ENCODE measurements around the gene TREH.
"Not testable (repeated sequence)": the region's sequence is repeated elsewhere in the genome, so short reads cannot be mapped to it uniquely, and the experiment has no call there.

The TREH gene

GRCh38 chr11:118622376-118623268 lies 56.8 kb downstream of the TREH start:
- Mint-ChIP-seq H3K27ac (peak overlapping the region in 1 of 2 donors; percentile 23), H3K9me3 (no peaks in the 10 kb centered on the region), H3K4me3 (no peak overlapping the region), H3K4me1 (peaks cover 18% of the 10 kb centered on the region), H3K27me3 (peaks cover 27% of the 10 kb centered on the region)
- DNase-seq (no peak), ATAC-seq (no peak)

GRCh38 chr11:118621784-118622375 lies 57.6 kb downstream of the TREH start:
- Mint-ChIP-seq H3K4me1 (peaks cover 18% of the 10 kb centered on the region), H3K27me3 (peaks cover 27% of the 10 kb centered on the region), H3K9me3 (no peaks in the 10 kb centered on the region), H3K4me3 (peak overlapping the region; percentile 28 to 72), H3K27ac (peak overlapping the region in 1 of 2 donors; percentile 34)
- DNase-seq, result no peak
- ATAC-seq, result no peak

- Mint-ChIP-seq H3K9me3 (no peaks in the 10 kb centered on the region), H3K27ac (peak overlapping the region in 1 of 2 donors; percentile 34), H3K4me3 (peak overlapping the region; percentile 62 to 72), H3K4me1 (peaks cover 18% of the 10 kb centered on the region), H3K27me3 (peaks cover 27% of the 10 kb centered on the region)
- peak; percentile 52 for ATAC-seq
- no peak for DNase-seq
Observed at GRCh38 chr11:118621071-118621783, 58.2 kb downstream of the TREH start.

DNA sequence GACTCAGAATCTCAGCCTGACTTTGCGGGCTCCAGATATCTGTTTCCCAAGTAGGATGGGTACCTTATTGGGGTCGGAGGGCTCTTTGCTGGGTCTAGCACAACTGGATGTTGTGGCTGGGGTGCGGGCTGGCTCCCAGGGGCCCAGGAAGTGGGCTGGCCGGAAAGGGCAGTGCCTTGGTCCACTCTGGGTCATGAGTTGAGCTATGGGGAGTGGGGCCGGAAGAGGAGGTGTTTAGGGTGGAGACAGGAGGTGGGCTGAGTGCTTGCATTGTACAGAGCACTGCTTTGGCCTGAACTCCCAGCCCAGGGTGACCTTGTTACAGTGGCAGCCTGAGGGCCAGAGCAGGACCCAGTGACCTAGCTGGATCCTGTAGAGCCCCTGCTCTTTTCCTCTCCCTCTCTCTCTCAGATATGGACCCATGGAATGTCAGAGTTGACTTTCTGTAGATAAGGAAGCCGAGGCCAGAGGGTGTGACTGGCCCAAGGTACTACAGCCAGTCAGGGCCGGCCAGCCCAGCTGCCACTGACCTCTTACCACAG lies 58.9 kb downstream of the TREH start:
- Mint-ChIP-seq H3K9me3 (no peaks in the 10 kb centered on the region), H3K4me3 (peak overlapping the region; percentile 62 to 72), H3K27me3 (peaks cover 27% of the 10 kb centered on the region), H3K4me1 (peaks cover 18% of the 10 kb centered on the region), H3K27ac (peak overlapping the region in 1 of 2 donors; percentile 18)
- no peak for DNase-seq
- no peak for ATAC-seq

GRCh38 chr11:118619444-118620197 lies 59.8 kb downstream of the TREH start:
- no peak for ATAC-seq

DNA sequence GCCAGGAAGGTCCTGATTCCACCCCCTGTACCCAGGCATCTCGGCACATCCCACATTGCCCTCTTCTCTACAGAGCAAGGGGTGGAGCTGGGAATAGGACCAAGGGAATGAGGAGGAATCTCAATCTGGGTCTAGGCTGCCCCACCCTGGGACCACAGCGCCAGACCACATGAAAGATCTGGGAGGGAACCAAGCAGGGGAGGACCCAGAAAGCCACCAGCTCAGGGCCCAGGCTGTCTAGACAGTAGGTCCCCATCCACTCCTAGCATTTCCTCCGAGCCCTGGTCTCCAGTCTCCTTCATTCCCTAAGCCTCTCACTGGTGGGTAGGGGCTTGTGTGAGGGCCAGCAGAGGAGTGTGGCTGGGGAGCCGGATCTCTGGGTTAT lies 60.5 kb downstream of the TREH start:
- no peak overlapping the region for H3K27ac Mint-ChIP-seq
- no peaks in the 10 kb centered on the region for H3K9me3 Mint-ChIP-seq

More at GRCh38 chr11:118619444-118620197, 59.8 kb downstream of the TREH start:
- Mint-ChIP-seq H3K4me1 (peaks cover 18% of the 10 kb centered on the region), H3K9me3 (no peaks in the 10 kb centered on the region), H3K27me3 (peaks cover 27% of the 10 kb centered on the region), H3K27ac (no peak overlapping the region), H3K4me3 (no peak overlapping the region)
- DNase-seq, result no peak

DNA sequence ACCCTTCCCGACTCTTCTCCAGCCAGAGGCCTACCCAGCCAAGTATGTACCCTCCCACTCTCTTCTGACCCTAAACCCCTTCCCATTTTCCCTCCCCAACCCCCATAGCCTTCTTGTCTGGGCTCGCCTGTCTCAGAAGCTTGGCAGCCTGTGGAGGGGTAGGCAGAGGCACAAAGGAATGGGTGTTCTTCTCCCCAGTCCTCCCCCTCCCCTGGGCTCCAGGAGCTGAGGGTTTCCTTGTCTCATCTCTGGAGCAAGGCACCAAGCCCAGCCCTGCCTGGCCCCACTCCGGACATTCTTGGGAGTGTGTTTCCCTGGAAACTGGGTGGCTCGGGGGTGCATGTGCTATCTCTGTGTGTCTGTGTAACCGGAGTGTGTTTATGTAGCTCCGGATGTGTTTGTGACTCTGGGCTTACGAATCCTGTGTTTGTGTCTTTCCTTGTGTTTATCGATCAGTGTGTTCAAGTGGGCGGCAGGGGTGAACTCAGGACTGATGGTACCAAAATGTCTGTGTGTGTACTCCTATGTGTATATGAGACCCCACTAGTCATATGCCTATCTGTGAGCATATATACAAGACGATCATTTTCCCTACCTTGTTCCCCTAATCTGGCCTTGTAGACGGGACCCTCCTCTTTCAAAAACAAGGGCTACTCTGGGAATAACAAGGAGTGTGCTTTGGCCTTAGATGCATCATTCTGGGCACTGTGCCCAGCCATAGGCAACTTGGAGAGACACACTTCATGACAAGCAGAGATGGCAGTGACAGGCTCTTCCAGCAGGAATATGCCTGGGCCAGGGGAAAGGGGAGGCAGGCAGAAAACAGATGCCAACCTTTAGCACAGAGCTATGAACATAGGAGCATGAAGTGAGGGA lies 61.1 kb downstream of the TREH start:
- no peak overlapping the region for H3K27ac Mint-ChIP-seq
- H3K9me3 Mint-ChIP-seq, result no peaks in the 10 kb centered on the region
- no peak overlapping the region for H3K4me3 Mint-ChIP-seq
- peaks cover 27% of the 10 kb centered on the region for H3K27me3 Mint-ChIP-seq
- ATAC-seq, result no peak
- H3K4me1 Mint-ChIP-seq, result peaks cover 18% of the 10 kb centered on the region
- DNase-seq, result no peak

More for the DNA sequence above, 60.5 kb downstream of the TREH start:
- ATAC-seq (no peak), DNase-seq (no peak)
- peaks cover 27% of the 10 kb centered on the region for H3K27me3 Mint-ChIP-seq
- H3K4me3 Mint-ChIP-seq, result no peak overlapping the region
- H3K4me1 Mint-ChIP-seq, result peaks cover 18% of the 10 kb centered on the region

- H3K27me3 Mint-ChIP-seq, result peaks cover 24% of the 10 kb centered on the region
- H3K4me1 Mint-ChIP-seq, result peaks cover 21% of the 10 kb centered on the region
- no peak for ATAC-seq
- H3K9me3 Mint-ChIP-seq, result no peaks in the 10 kb centered on the region
- DNase-seq, result no peak
- no peak overlapping the region for H3K27ac Mint-ChIP-seq
- H3K4me3 Mint-ChIP-seq, result no peak overlapping the region
Observed at GRCh38 chr11:118615976-118616371, 63.5 kb downstream of the TREH start.

GRCh38 chr11:118615282-118615975 lies 64.0 kb downstream of the TREH start:
- H3K4me3 Mint-ChIP-seq, result no peak overlapping the region

GRCh38 chr11:118614511-118614910 lies 64.9 kb downstream of the TREH start:
- Mint-ChIP-seq H3K27ac (no peak overlapping the region), H3K9me3 (no peaks in the 10 kb centered on the region), H3K4me3 (no peak overlapping the region), H3K27me3 (peaks cover 18% of the 10 kb centered on the region), H3K4me1 (peaks cover 19% of the 10 kb centered on the region)
- ATAC-seq (no peak), DNase-seq (no peak)

More at GRCh38 chr11:118615282-118615975, 64.0 kb downstream of the TREH start:
- Mint-ChIP-seq H3K4me1 (peaks cover 17% of the 10 kb centered on the region), H3K27ac (no peak overlapping the region), H3K27me3 (peaks cover 18% of the 10 kb centered on the region), H3K9me3 (no peaks in the 10 kb centered on the region)
- DNase-seq (no peak), ATAC-seq (no peak)

GRCh38 chr11:118612378-118612777 lies 67.1 kb downstream of the TREH start:
- no peak for DNase-seq
- H3K4me1 Mint-ChIP-seq, result peaks cover 27% of the 10 kb centered on the region
- no peak overlapping the region for H3K27ac Mint-ChIP-seq
- H3K4me3 Mint-ChIP-seq, result no peak overlapping the region
- no peak for ATAC-seq
- peaks cover 25% of the 10 kb centered on the region for H3K27me3 Mint-ChIP-seq
- H3K9me3 Mint-ChIP-seq, result no peaks in the 10 kb centered on the region

DNA sequence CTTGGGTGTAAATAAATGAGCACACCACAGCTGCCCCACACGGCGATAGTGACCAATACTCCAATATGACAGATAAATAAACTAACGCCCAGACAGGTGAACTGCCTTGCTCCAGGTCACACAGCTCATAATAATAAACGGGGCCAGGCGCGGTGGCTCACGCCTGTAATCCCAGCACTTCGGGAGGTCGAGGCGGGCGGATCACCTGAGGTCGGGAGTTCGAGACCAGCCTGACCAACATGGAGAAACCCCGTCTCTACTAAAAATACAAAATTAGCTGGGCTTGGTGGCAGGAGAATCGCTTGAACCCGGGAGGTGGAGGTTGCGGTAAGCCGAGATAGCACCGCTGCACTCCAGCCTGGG lies 68.0 kb downstream of the TREH start:
- DNase-seq, ATAC-seq, H3K9me3 Mint-ChIP-seq: not testable (repeated sequence)
- H3K27ac Mint-ChIP-seq, result peak overlapping the region in 1 of 2 donors; percentile 6
- peaks cover 34% of the 10 kb centered on the region for H3K4me1 Mint-ChIP-seq
- peaks cover 25% of the 10 kb centered on the region for H3K27me3 Mint-ChIP-seq
- peak overlapping the region; percentile 47 to 60 for H3K4me3 Mint-ChIP-seq

GRCh38 chr11:118610773-118611432 lies 68.5 kb downstream of the TREH start:
- peaks cover 25% of the 10 kb centered on the region for H3K27me3 Mint-ChIP-seq
- peak; percentile 75 for ATAC-seq
- DNase-seq, result peak; percentile 89
- H3K9me3 Mint-ChIP-seq, result no peaks in the 10 kb centered on the region
- H3K4me3 Mint-ChIP-seq, result peak overlapping the region; percentile 60 to 80
- peaks cover 34% of the 10 kb centered on the region for H3K4me1 Mint-ChIP-seq
- peak overlapping the region in 1 of 2 donors; percentile 6 for H3K27ac Mint-ChIP-seq

Data from stimulated activated naive CD8-positive, alpha-beta T cell treated with anti-CD3 and anti-CD28 coated beads, Interleukin-15, amount 100 ng/mL, for 72 hours (primary cell).